Upper lobe of left lung (tissue), 4 donors: ENCODE results near the gene SRCIN1.

ENCODE experiments used
- CTCF ChIP-seq, 6 experiments: fragments of 450-650 bp in 4 of 6; fragments of 200-600 bp in 2 of 6; sonication (generic) in 2 of 6; IDR thresholded peaks; one replicate each; pipeline ENCODE4 v1.5.1; 2016 to 2019; ENCODE audit warnings: antibody characterized with exemption in 6 of 6
- POLR2A ChIP-seq, 4 donors: fragments of 450-650 bp; IDR thresholded peaks; one replicate each; pipeline ENCODE4 v1.5.1; 2016 to 2017; ENCODE audit warnings: antibody characterized with exemption in 4 of 4, mild to moderate bottlenecking in 2 of 4

DNA sequence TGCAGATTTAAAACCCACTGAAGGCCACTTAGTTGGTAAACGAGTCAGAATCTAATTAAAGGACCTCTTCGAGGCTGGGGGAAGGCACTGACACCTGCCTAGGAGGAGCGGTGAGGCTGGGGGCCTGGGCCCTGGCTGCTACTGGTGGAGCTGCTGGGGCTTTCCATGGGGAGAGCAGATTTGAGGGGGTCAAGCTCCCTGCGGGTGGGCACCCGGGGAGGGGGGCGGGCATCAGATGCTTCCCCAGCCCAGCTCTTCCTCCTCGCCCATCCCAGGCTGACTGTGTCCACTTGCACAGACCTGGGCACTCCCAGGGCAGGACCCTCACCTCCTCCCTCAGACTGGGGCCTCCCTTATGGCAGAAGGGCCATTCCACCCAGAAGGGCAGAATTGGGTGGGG lies 19.0 kb downstream of the SRCIN1 start:
- no peak for TF ChIP-seq CTCF (IDR thresholded peaks at IDR 0.05)
- TF ChIP-seq POLR2A (IDR thresholded peaks at IDR 0.05), result no peak
